ENCODE measurements around the gene TUBB1. TPM values are rescaled to one million over a fixed set of nuclear protein-coding genes. Genes with fewer than 3 reads are reported as not detected.
A peak's percentile ranks its signal among the peaks of the same experiment; 100 is the strongest.

The TUBB1 gene
- total RNA-seq, 3 donors from 2014 or later: not detected

- Histone ChIP-seq H3K36me3 (ENCODE audit: low read depth) (peaks cover 7% of the 10 kb centered on the region), H3K4me1 (ENCODE audit: low read depth) (peaks cover 32% of the 10 kb centered on the region), H3K4me3 (no peak overlapping the region), H3K9me3 (no peaks in the 10 kb centered on the region)
- DNase-seq (no peak), ATAC-seq (no peak)
- TF ChIP-seq, protein P1, sequence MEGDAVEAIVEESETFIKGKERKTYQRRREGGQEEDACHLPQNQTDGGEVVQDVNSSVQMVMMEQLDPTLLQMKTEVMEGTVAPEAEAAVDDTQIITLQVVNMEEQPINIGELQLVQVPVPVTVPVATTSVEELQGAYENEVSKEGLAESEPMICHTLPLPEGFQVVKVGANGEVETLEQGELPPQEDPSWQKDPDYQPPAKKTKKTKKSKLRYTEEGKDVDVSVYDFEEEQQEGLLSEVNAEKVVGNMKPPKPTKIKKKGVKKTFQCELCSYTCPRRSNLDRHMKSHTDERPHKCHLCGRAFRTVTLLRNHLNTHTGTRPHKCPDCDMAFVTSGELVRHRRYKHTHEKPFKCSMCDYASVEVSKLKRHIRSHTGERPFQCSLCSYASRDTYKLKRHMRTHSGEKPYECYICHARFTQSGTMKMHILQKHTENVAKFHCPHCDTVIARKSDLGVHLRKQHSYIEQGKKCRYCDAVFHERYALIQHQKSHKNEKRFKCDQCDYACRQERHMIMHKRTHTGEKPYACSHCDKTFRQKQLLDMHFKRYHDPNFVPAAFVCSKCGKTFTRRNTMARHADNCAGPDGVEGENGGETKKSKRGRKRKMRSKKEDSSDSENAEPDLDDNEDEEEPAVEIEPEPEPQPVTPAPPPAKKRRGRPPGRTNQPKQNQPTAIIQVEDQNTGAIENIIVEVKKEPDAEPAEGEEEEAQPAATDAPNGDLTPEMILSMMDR (IDR thresholded peaks at IDR 0.05): no peak
- intact Hi-C loops (cut with DNase I, micrococcal nuclease): no loop called here
Observed at GRCh38 chr20:59001449-59002171, 17.6 kb upstream of the TUBB1 start.

GRCh38 chr20:59002388-59002787, 16.8 kb upstream of the TUBB1 start:
- Histone ChIP-seq H3K4me3 (no peak overlapping the region), H3K36me3 (ENCODE audit: low read depth) (peaks cover 4% of the 10 kb centered on the region), H3K9me3 (no peaks in the 10 kb centered on the region), H3K4me1 (ENCODE audit: low read depth) (peaks cover 32% of the 10 kb centered on the region)
- TF ChIP-seq, protein P1 (IDR thresholded peaks at IDR 0.05): no peak
- ATAC-seq (no peak), DNase-seq (no peak)
- intact Hi-C loops (cut with DNase I, micrococcal nuclease): no loop called here

DNA sequence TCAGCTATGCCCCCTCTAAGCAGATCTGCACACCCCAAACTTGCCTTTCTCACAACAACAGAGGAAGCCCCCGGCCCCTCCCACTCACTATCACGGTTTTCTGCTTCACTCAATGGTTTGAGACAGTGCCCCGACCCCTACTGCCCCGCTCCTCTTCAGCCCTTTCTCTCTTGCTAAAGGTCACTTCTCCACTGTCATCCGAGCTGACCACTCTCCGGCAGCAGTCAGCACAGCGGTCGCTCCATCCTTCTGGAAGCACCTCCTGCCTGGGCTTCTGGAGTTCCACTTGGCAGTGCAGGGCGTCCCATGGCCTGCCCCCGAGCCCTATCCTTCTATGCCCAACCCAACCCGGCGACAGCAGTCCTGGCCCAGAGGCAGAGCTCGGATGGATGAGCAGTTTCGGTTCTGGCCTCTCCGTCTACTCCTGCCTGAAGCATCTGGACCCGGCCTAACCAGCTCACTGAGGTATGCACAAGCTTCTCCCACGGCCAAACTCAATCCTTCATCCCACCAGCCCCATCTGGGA, 16.3 kb upstream of the TUBB1 start:
- TF ChIP-seq, protein P1 (IDR thresholded peaks at IDR 0.05): no peak
- ATAC-seq (no peak), DNase-seq (no peak)
- H3K36me3 ChIP-seq (ENCODE audit: low read depth): peaks cover 4% of the 10 kb centered on the region
- intact Hi-C loops (cut with DNase I, micrococcal nuclease): no loop called here
- H3K9me3 ChIP-seq: no peaks in the 10 kb centered on the region
- peaks cover 32% of the 10 kb centered on the region for H3K4me1 ChIP-seq (ENCODE audit: low read depth)
- no peak overlapping the region for H3K4me3 ChIP-seq

DNA sequence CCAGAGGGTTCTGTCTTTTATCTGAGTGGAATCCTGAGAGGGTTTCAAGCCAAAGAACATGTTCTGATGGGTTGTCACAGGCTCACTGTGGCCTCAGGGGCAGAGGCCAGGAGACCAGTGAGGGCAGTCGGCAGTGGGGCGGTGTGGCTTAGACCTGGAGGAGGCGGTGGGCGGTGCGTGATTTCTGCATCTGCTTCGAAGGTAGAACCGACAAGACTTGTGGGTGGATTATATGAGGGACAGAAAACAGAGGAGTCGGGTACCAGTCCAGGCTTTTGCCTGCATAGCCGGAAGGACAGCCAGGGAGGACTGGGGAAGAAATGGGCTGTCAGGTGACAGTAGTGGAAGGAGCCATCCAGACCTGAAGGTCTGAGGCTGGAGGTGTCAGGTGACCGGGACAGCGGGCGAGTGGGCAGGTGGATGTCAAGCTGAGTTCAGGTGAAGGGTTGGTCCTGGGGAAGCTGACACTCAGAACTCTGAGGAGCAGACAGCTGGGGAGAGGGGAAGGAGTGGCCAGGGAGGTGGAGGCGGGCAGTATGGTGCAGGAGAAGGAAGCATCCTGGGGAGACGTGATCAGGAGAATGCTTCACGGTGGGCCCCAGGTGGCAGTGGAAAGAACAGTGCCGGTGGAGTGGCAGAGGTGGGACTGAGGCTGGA, 15.3 kb upstream of the TUBB1 start:
- no peak for ATAC-seq
- H3K4me3 ChIP-seq: no peak overlapping the region
- H3K9me3 ChIP-seq: no peaks in the 10 kb centered on the region
- peaks cover 32% of the 10 kb centered on the region for H3K4me1 ChIP-seq (ENCODE audit: low read depth)
- TF ChIP-seq, protein P1 (IDR thresholded peaks at IDR 0.05): no peak
- DNase-seq: no peak
- intact Hi-C loops (cut with DNase I, micrococcal nuclease): no loop called here
- H3K36me3 ChIP-seq (ENCODE audit: low read depth): peaks cover 4% of the 10 kb centered on the region

DNA sequence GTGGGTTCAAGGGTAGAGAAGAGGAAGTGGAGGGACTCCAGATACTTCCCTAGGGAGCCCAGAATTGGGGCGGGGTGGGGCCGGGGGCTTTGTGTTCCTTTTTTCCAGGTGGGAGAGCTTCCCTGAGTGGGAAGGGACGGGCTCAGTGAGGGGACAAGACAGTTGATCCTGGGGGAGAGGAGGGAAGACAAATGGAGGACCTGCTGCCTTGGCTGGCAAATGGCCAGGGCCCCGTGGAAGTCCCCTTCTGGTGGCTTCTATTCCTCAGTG, 14.8 kb upstream of the TUBB1 start:
- intact Hi-C loops (cut with DNase I, micrococcal nuclease): no loop called here
- Histone ChIP-seq H3K4me1 (ENCODE audit: low read depth) (peaks cover 32% of the 10 kb centered on the region), H3K4me3 (no peak overlapping the region), H3K36me3 (ENCODE audit: low read depth) (peaks cover 4% of the 10 kb centered on the region), H3K9me3 (no peaks in the 10 kb centered on the region)
- TF ChIP-seq, protein P1 (IDR thresholded peaks at IDR 0.05): no peak
- ATAC-seq: no peak
- peak; percentile 62 to 88 (median 71) for DNase-seq

Data from mucosa of descending colon (tissue), 3 donors.